Spleen (tissue), 11 donors: ENCODE measurements around the gene LRIT2. TPM values are rescaled to one million over a fixed set of nuclear protein-coding genes. Genes with fewer than 3 reads are reported as not detected.

Experiments used
- DNase-seq: peaks from one replicate; pipeline ENCODE4 v3.0.0-alpha.2; 2020
- H3K27ac ChIP-seq, 8 donors: fragments of 200-600 bp; sonication (generic) in 7 of 8; 1 replicate in 4 of 8; 2 replicates in 4 of 8; pipeline versions ENCODE4 v1.5.0 to v1.8.0; 2016 to 2021; ENCODE audit warnings: inconsistent platforms in 4 of 8, mild to moderate bottlenecking in 4 of 8, moderate library complexity in 1 of 8
- H3K27me3 ChIP-seq, 7 donors: fragments of 200-600 bp; sonication (generic) in 6 of 7; replicated peaks in 1 of 7; 1 replicate in 4 of 7; 2 replicates in 3 of 7; pipeline versions ENCODE4 v1.5.0 to v1.8.0; 2016 to 2021; ENCODE audit warnings: inconsistent platforms in 3 of 7, mild to moderate bottlenecking in 1 of 7
- H3K36me3 ChIP-seq, 6 donors: fragments of 200-600 bp; sonication (generic) in 5 of 6; 1 replicate in 4 of 6; 2 replicates in 2 of 6; pipeline versions ENCODE4 v1.5.0 to v1.8.0; 2016 to 2021; ENCODE audit warnings: inconsistent platforms in 2 of 6
- H3K4me1 ChIP-seq, 6 donors: fragments of 200-600 bp; sonication (generic) in 5 of 6; 1 replicate in 3 of 6; 2 replicates in 3 of 6; pipeline versions ENCODE4 v1.5.0 to v1.8.0; 2016 to 2021; ENCODE audit warnings: inconsistent platforms in 3 of 6
- H3K4me3 ChIP-seq, 8 donors: fragments of 200-600 bp; sonication (generic) in 7 of 8; 1 replicate in 4 of 8; 2 replicates in 4 of 8; pipeline versions ENCODE4 v1.5.0 to v1.8.0; 2016 to 2021; ENCODE audit warnings: inconsistent platforms in 4 of 8, mild to moderate bottlenecking in 4 of 8, moderate library complexity in 2 of 8
- H3K9me3 ChIP-seq, 8 donors: fragments of 200-600 bp; sonication (generic) in 7 of 8; 1 replicate in 4 of 8; 2 replicates in 4 of 8; pipeline versions ENCODE4 v1.5.0 to v1.8.0; 2016 to 2021; ENCODE audit warnings: inconsistent platforms in 4 of 8
- CTCF ChIP-seq, 11 experiments: fragments of 200-600 bp in 7 of 11; fragments of 450-650 bp in 4 of 11; sonication (generic) in 4 of 11; IDR thresholded peaks in 8 of 11; conservative IDR thresholded peaks in 3 of 11; 1 replicate in 7 of 11; 2 replicates in 4 of 11; pipeline versions ENCODE4 v1.4.0 to v1.8.0; 2016 to 2021; ENCODE audit warnings: antibody characterized with exemption in 11 of 11, inconsistent platforms in 4 of 11, mild to moderate bottlenecking in 1 of 11
- POLR2A ChIP-seq, 3 donors: fragments of 450-650 bp; IDR thresholded peaks; one replicate each; pipeline ENCODE4 v1.5.1; 2017; ENCODE audit warnings: antibody characterized with exemption in 3 of 3, mild to moderate bottlenecking in 1 of 3
- POLR2AphosphoS5 ChIP-seq, 3 donors: sonication (generic); formaldehyde crosslinking; IDR thresholded peaks; one replicate each; pipeline ENCODE4 v1.5.1; 2017; ENCODE audit warnings: antibody characterized with exemption in 3 of 3
- WGBS, 5 donors: extraction: QIAGEN DNeasy Blood & Tissue Kit in 3 of 5; methylation state at CpG; one replicate each; pipeline versions ENCODE4 v1.1.5 to v1.1.7; 2013 to 2018; 5-methylcytosine and 5-hydroxymethylcytosine counted together
- intact Hi-C: fragments of 100-400 bp; cut with DNase I; formaldehyde crosslinking; loops from one replicate; pipeline ENCODE4 v1.15.0; 2023; ENCODE audit warnings: low total_unique reads
- polyA plus RNA-seq, 3 donors: library from polyadenylated mRNA; stranded (reverse); fragments of 200-250 nt; gene quantifications; one replicate each; pipeline ENCODE4 v1.2.1, GENCODE V29; 2013
- total RNA-seq, 7 donors: library from RNA; depleted of rRNA in 3 of 7; stranded (reverse); fragments of >200 nt in 3 of 7; fragmentation: NEBNext Ultra II Directional in 4 of 7; extraction: Animal tissue kit (Norgen Biotek cat#: 25700) in 4 of 7; gene quantifications; one replicate each; pipeline versions ENCODE4 v1.1.0 to v1.2.1, GENCODE V29; 2016 to 2021
- donor health status: healthy with polysubstance abuse.
- donor health status: DM: no; HTN: no; CAD: no; lungs with moderate emphysema.
- donor health status: DM: no; HTN: no; CAD: no.
- donor health status: Bipolar disorder and iron deficiency.
- donor health status: healthy.
- donor health status: DM: no; HTN: no; CAD: no.
- donor health status: DM: yes; HTN: yes; CAD: no.

Gene LRIT2
- total and polyA plus RNA-seq, 10 donors: not detected

- no peak for DNase-seq
- Histone ChIP-seq H3K4me3 (no peak overlapping the region), H3K36me3 (no peaks in the 10 kb centered on the region), H3K4me1 (no peaks in the 10 kb centered on the region), H3K27ac (no peak overlapping the region), H3K9me3 (no peaks in the 10 kb centered on the region), H3K27me3 (peaks cover 0 to 69% (median 2%) of the 10 kb centered on the region in 7 donors)
- WGBS, 5 donors: 79 to 88% (median 83%) methylated on average over 5 to 7 of the region's 7 CpGs
- TF ChIP-seq POLR2A (IDR thresholded peaks at IDR 0.05): no peak
- no peak for TF ChIP-seq CTCF (IDR thresholded peaks at IDR 0.05 in 8 of 11, conservative IDR thresholded peaks at IDR 0.05 in 3 of 11)
- TF ChIP-seq POLR2AphosphoS5 (IDR thresholded peaks at IDR 0.05): no peak
- intact Hi-C loops: no loop called here
These were observed 32.8 kb upstream of the LRIT2 start for GRCh38 chr10:84258034-84258695.

- Histone ChIP-seq H3K27ac (no peak overlapping the region), H3K4me3 (no peak overlapping the region), H3K36me3 (no peaks in the 10 kb centered on the region), H3K4me1 (no peaks in the 10 kb centered on the region), H3K9me3 (no peaks in the 10 kb centered on the region), H3K27me3 (peaks cover 0 to 67% (median 2%) of the 10 kb centered on the region in 7 donors)
- 65 to 83% (median 76%) methylated on average over 10 to 15 of the region's 15 CpGs for WGBS, 5 donors
- TF ChIP-seq CTCF (IDR thresholded peaks at IDR 0.05 in 8 of 11, conservative IDR thresholded peaks at IDR 0.05 in 3 of 11): peak in 2 of 11 experiments; percentile 3 to 7
- TF ChIP-seq POLR2A (IDR thresholded peaks at IDR 0.05): no peak
- DNase-seq: no peak
- intact Hi-C loops: no loop called here
These were observed 32.1 kb upstream of the LRIT2 start for GRCh38 chr10:84257343-84258020.

GRCh38 chr10:84256510-84257342 is 31.4 kb upstream of the LRIT2 start:
- Histone ChIP-seq H3K27me3 (peaks cover 0 to 65% (median 2%) of the 10 kb centered on the region in 7 donors), H3K9me3 (peaks cover 0 to 2% (median 0%) of the 10 kb centered on the region in 8 donors), H3K27ac (no peak overlapping the region), H3K4me1 (no peaks in the 10 kb centered on the region), H3K4me3 (no peak overlapping the region), H3K36me3 (no peaks in the 10 kb centered on the region)
- 39 to 49% (median 42%) methylated on average over 33 to 35 of the region's 35 CpGs for WGBS, 5 donors
- no peak for DNase-seq
- intact Hi-C loops: no loop called here
- TF ChIP-seq CTCF (IDR thresholded peaks at IDR 0.05 in 8 of 11, conservative IDR thresholded peaks at IDR 0.05 in 3 of 11): peak in 9 of 11 experiments; percentile 27 to 62 (median 50)
- no peak for TF ChIP-seq POLR2A (IDR thresholded peaks at IDR 0.05)
